GM19395 (cell line): ENCODE data around the gene SCN5A.

ENCODE experiments used
- ATAC-seq: cut with Tn5 transposase; IDR thresholded peaks from one replicate; pipeline ENCODE4 v1.9.1; 2021; ENCODE audit warnings: mild to moderate bottlenecking, moderate library complexity; ENCODE audit not compliant: unreplicated experiment

Gene SCN5A

GRCh38 chr3:38548154-38548931, 101.1 kb downstream of the SCN5A start:
- no peak for ATAC-seq

GRCh38 chr3:38545983-38546382, 103.5 kb downstream of the SCN5A start:
- ATAC-seq, result no peak

- no peak for ATAC-seq
Observed at GRCh38 chr3:38545550-38545949, 103.9 kb downstream of the SCN5A start.

GRCh38 chr3:38544926-38545325, 104.6 kb downstream of the SCN5A start:
- ATAC-seq, result no peak

GRCh38 chr3:38543586-38543985, 105.9 kb downstream of the SCN5A start:
- ATAC-seq, result no peak

GRCh38 chr3:38542401-38543298, 106.8 kb downstream of the SCN5A start:
- no peak for ATAC-seq

GRCh38 chr3:38541806-38542205, 107.7 kb downstream of the SCN5A start:
- no peak for ATAC-seq

- ATAC-seq, result no peak
Observed at GRCh38 chr3:38538773-38539353, 110.6 kb downstream of the SCN5A start.

GRCh38 chr3:38536671-38537070, 112.8 kb downstream of the SCN5A start:
- no peak for ATAC-seq

GRCh38 chr3:38534604-38535003, 114.9 kb downstream of the SCN5A start:
- no peak for ATAC-seq

- ATAC-seq, result no peak
Observed at GRCh38 chr3:38534180-38534579, 115.3 kb downstream of the SCN5A start.

- no peak for ATAC-seq
Observed at GRCh38 chr3:38533285-38533976, 116.1 kb downstream of the SCN5A start.

GRCh38 chr3:38532529-38532928, 117.0 kb downstream of the SCN5A start:
- no peak for ATAC-seq

- ATAC-seq, result no peak
Observed at GRCh38 chr3:38528457-38528856, 121.0 kb downstream of the SCN5A start.

- ATAC-seq, result no peak
Observed at GRCh38 chr3:38526792-38527191, 122.7 kb downstream of the SCN5A start.

- no peak for ATAC-seq
Observed at GRCh38 chr3:38524141-38524739, 125.2 kb downstream of the SCN5A start.

GRCh38 chr3:38522002-38522401, 127.5 kb downstream of the SCN5A start:
- no peak for ATAC-seq

- peak; percentile 58 for ATAC-seq
Observed at GRCh38 chr3:38521391-38521987, 128.0 kb downstream of the SCN5A start.

GRCh38 chr3:38519651-38520050, 129.8 kb downstream of the SCN5A start:
- no peak for ATAC-seq

- no peak for ATAC-seq
Observed at GRCh38 chr3:38519000-38519399, 130.5 kb downstream of the SCN5A start.
